NT2/D1 (cell line): ENCODE results near the gene SGCA.
A peak's percentile ranks its signal among the peaks of the same experiment; 100 is the strongest.

ENCODE experiments used
- DNase-seq: peaks from one replicate; pipeline ENCODE4 v3.0.0-alpha.2; 2011; ENCODE audit warnings: low read depth, low spot score
- H3K27me3 ChIP-seq: 2 replicates; pipeline ENCODE4 v1.6.0; 2011; ENCODE audit warnings: mild to moderate bottlenecking; ENCODE audit not compliant: insufficient read length, insufficient read depth
- H3K36me3 ChIP-seq: 2 replicates; pipeline ENCODE4 v1.6.1; 2011; ENCODE audit warnings: mild to moderate bottlenecking, low read length, mixed read lengths; ENCODE audit not compliant: insufficient read depth, insufficient read length
- H3K4me1 ChIP-seq: 2 replicates; pipeline ENCODE4 v1.5.1; 2011; ENCODE audit not compliant: insufficient read depth, insufficient read length
- H3K4me3 ChIP-seq: 2 replicates; pipeline ENCODE4 v1.5.1; 2011; ENCODE audit warnings: low read depth; ENCODE audit not compliant: insufficient read length
- H3K9ac ChIP-seq: 2 replicates; pipeline ENCODE4 v1.6.0; 2011; ENCODE audit warnings: low read depth; ENCODE audit not compliant: insufficient read length
- H3K9me3 ChIP-seq: 2 replicates; pipeline ENCODE4 v1.5.1; 2011; ENCODE audit warnings: mild to moderate bottlenecking, low read length; ENCODE audit not compliant: insufficient read depth
- SUZ12 ChIP-seq: IDR thresholded peaks from 2 replicates; pipeline ENCODE4 v1.6.1; 2011; ENCODE audit not compliant: insufficient read length, insufficient read depth; ENCODE audit errors: extremely low read depth
- YY1 ChIP-seq: IDR thresholded peaks from 2 replicates; pipeline ENCODE4 v1.6.1; 2011; ENCODE audit not compliant: insufficient read length, insufficient read depth
- ZNF274 ChIP-seq: IDR thresholded peaks from 2 replicates; pipeline ENCODE4 v1.6.1; 2011; ENCODE audit warnings: mild to moderate bottlenecking, low read depth, low read length

Gene SGCA

DNA sequence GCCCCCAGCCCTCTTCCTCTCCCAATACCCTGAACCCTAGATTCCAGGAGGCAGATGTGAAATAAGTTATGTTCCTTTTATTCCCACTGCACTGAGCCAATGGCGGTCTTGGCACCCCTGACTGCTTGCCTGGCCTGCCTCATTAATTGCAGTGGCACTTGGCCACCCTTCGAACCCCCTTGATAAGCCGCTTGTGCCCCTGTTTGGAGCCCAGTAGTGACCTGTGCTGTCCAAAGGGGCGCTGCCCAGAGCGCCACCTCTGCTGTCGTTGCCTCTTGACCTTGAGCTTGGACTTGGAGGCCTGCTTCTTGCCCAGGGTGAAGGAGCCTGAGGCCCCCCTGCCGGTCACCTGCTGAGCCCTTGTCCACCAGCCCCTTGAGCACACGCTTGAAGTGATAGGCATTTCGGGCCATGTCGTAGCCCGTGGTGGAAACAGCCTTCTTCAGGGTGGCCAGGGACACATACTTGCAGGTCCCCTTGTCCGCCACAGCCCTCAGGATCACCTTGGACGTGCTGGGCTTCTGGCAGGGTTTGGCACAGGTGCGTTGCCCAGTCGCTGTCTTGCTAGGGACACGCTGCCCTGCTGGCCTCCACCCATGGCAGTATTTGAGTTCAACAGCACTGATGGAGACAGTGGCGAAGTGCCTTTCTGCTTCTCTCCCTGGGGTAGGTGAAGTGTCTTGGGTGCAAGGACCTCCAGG lies 5.7 kb downstream of the SGCA start:
- DNase-seq: no peak
- TF ChIP-seq SUZ12: no peak
- no peak for TF ChIP-seq ZNF274
- H3K27me3 ChIP-seq: no peaks in the 10 kb centered on the region
- no peak overlapping the region for H3K9ac ChIP-seq
- no peaks in the 10 kb centered on the region for H3K36me3 ChIP-seq
- no peaks in the 10 kb centered on the region for H3K9me3 ChIP-seq
- H3K4me1 ChIP-seq: peaks cover 23% of the 10 kb centered on the region
- no peak overlapping the region for H3K4me3 ChIP-seq

DNA sequence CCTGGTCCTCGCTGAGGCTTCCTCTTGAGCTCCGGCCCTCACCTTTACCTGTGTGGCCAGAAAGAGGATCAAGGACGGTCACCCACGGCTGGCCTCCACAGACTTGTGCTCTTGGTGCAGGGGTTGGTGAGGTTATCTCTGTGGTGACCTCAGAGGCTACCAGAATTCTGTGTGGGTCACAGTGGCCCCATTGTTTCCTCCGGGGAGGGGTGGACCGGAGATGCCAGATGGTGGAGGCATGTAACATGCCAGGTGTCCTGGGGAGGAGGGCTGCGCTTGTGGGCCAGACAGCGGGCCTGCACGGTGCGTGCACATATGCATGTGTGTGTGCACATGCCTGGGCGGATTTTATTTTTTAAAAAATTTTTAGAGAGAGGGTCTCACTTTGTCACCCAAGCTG lies 6.3 kb downstream of the SGCA start:
- Histone ChIP-seq H3K4me3 (no peak overlapping the region), H3K4me1 (peaks cover 20% of the 10 kb centered on the region), H3K27me3 (no peaks in the 10 kb centered on the region), H3K9ac (no peak overlapping the region), H3K36me3 (no peaks in the 10 kb centered on the region), H3K9me3 (no peaks in the 10 kb centered on the region)
- DNase-seq: no peak
- TF ChIP-seq SUZ12 (no peak), ZNF274 (no peak), YY1 (no peak)

DNA sequence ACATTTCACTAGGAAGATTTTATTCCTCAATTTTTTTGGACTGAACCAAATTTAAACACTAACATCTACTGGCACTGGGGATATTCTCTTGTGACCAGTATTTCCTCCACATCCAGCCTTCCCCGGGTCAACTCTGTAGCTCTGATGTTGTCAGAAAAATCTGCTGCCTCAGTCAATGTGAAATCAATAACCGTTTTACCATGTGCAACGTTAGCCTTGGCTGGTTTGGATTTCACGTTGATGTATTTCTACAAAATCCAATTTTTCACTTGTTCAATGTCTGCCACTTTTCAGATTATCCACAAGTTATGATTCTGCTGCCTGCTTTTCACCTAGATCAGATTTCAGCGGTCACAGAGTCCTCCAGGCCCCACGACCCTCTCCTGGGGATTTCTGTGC lies 7.1 kb downstream of the SGCA start:
- Histone ChIP-seq H3K4me3 (no peak overlapping the region), H3K36me3 (no peaks in the 10 kb centered on the region), H3K27me3 (no peaks in the 10 kb centered on the region), H3K9ac (no peak overlapping the region), H3K4me1 (peaks cover 19% of the 10 kb centered on the region), H3K9me3 (no peaks in the 10 kb centered on the region)
- TF ChIP-seq SUZ12: no peak
- no peak for TF ChIP-seq ZNF274
- TF ChIP-seq YY1: no peak
- DNase-seq: no peak

DNA sequence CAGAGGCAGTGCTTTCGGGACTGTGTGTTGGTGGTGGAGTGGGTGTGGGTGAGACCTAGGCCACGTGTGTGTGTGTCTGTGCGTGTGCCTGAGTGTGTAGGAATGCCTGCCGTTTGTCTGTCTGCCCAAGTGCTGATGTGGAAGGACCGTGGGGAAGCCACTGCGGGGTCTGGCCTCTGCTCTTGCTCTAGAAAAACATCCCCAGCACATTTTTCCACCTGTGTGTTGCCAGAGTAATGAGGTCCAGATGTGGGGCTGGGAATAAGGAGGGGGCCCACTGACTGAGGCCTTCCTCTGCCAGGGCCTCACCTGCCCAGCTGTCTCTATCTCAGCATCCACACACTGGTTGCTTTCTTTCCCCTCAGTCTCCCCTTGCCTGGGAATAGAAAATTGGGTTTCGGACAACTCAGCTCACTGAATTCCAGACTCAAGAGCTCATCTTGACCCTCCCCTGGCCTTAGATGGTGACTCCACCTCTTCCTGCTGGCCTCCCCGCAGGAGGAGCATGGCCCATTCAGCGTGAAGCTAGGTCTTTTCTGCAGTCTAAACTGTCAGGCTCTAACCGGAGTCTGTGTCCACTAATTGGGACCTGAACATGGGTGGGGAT lies 7.6 kb downstream of the SGCA start:
- no peak overlapping the region for H3K9ac ChIP-seq
- H3K27me3 ChIP-seq: no peaks in the 10 kb centered on the region
- no peak for DNase-seq

DNA sequence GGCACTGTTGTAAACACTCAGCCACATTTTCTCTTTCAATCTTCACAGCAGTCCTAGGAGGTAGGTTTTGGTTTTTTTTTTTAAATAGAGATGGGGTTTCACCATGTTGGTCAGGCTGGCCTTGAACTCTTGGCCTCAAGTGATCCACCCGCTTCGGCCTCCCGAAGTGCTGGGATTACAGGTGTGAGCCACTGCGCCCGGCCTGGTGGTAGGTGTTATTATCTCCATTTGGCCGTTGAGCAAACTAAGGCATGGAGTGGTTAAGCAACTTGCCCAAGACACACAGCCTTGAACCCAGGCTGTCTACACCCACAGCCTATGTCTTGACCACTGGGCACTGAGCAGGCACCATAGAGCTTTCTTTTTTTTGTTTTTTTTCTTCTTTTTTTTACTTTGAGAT lies 8.6 kb downstream of the SGCA start:
- no peak overlapping the region for H3K4me3 ChIP-seq
- DNase-seq: no peak
- no peak for TF ChIP-seq SUZ12
- no peak for TF ChIP-seq YY1
- TF ChIP-seq ZNF274: no peak

More for the DNA sequence above, 7.6 kb downstream of the SGCA start:
- TF ChIP-seq SUZ12 (no peak), ZNF274 (no peak), YY1 (no peak)
- no peak overlapping the region for H3K4me3 ChIP-seq
- H3K36me3 ChIP-seq: no peaks in the 10 kb centered on the region
- no peaks in the 10 kb centered on the region for H3K9me3 ChIP-seq
- H3K4me1 ChIP-seq: peaks cover 19% of the 10 kb centered on the region

DNA sequence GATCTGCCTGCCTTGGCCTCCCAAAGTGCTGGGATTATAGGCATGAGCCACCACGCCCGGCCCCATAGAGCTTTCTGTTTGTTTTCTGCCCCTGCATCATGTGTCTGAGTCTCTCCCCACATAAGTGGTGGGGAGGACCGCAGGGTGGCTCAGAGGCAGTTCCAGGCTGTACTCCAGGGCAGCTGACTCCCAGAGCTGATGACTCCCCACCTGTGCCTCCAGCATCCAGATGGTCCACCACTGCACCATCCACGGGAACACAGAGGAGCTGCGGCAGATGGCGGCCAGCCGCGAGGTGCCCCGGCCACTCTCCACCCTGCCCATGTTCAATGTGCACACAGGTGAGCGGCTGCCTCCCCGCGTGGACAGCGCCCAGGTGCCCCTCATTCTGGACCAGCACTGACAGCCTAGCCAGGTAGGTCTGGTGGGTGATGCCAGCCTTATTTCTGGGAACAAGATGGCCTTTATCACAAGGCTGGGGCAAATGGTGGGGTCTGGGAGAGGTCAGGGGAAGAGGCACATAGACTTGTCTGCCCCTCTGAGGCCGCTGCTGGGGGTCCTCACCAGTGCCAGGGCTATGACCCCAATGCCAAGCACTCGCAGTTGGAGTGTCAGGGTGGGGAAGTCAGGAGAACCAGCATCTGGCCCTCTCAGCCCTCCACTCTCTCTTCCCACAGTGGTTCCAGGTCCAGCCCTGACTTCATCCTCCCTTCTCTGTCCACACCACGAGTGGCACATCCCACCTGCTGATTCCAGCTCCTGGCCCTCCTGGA lies 9.4 kb downstream of the SGCA start:
- Histone ChIP-seq H3K36me3 (no peaks in the 10 kb centered on the region), H3K9ac (no peak overlapping the region), H3K4me1 (peaks cover 16% of the 10 kb centered on the region), H3K4me3 (no peak overlapping the region), H3K27me3 (no peaks in the 10 kb centered on the region), H3K9me3 (no peaks in the 10 kb centered on the region)
- TF ChIP-seq ZNF274: no peak
- TF ChIP-seq YY1: no peak
- no peak for TF ChIP-seq SUZ12
- no peak for DNase-seq

More for the DNA sequence above, 8.6 kb downstream of the SGCA start:
- H3K4me1 ChIP-seq: peaks cover 16% of the 10 kb centered on the region
- H3K9ac ChIP-seq: no peak overlapping the region
- no peaks in the 10 kb centered on the region for H3K36me3 ChIP-seq
- H3K9me3 ChIP-seq: no peaks in the 10 kb centered on the region
- no peaks in the 10 kb centered on the region for H3K27me3 ChIP-seq

DNA sequence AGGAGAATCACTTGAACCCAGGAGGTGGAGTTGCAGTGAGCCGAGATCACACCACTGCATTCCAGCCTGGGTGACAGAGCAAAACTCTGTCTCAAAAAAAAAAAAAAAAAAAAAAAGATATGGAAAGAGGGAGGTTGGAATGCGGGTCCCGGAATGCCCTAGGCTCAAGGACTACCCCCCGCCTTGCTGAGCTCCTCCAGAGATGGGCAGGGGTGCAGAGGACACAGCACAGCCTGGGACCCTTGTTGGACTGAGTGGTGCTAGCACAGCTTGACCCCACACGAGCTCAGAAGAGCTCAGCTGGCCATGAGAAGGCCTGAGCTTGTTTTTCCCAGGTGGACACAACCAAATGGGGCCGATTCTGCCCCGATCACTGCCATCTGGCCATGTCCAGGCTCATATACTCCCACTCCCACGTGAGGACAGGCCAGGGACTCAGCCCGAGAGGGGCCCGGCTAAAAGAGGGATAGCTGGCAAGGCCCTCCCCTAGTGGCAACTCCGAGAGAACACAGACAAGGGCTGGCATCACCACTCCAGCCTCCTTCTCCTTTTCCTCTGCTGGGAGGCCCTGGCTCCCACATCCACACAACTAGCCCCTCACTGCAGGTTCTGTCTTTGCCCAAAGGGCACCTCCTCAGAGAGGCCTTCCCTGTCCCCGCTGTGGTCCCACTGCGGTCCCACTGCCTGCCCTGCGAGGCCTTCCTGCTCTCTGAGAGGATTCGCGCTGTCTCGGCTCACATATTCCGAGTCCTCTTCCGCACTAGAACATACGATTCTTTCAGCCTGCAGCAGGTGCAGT lies 11.0 kb downstream of the SGCA start:
- DNase-seq: no peak
- TF ChIP-seq ZNF274 (no peak), SUZ12 (no peak), YY1 (no peak)
- H3K9ac ChIP-seq: peak overlapping the region; percentile 29
- no peaks in the 10 kb centered on the region for H3K27me3 ChIP-seq
- H3K4me1 ChIP-seq: peaks cover 21% of the 10 kb centered on the region
- H3K4me3 ChIP-seq: no peak overlapping the region
- H3K36me3 ChIP-seq: peaks cover 2% of the 10 kb centered on the region
- no peaks in the 10 kb centered on the region for H3K9me3 ChIP-seq
